ENCODE measurements around the gene FSCN2.

Gene FSCN2

GRCh38 chr17:81574643-81574956 lies 46.4 kb downstream of the FSCN2 start:
- Histone ChIP-seq H3K4me1 (ENCODE audit: insufficient read depth, low read length) (no peaks in the 10 kb centered on the region), H3K9me3 (ENCODE audit: low read length) (no peaks in the 10 kb centered on the region), H3K36me3 (ENCODE audit: insufficient read depth, low read length) (peaks cover 61% of the 10 kb centered on the region), H3K27me3 (ENCODE audit: insufficient read depth, low read length) (no peaks in the 10 kb centered on the region), H2AFZ (ENCODE audit: low read depth, low read length) (no peak overlapping the region), H3K4me3 (ENCODE audit: low read length) (no peak overlapping the region)

DNA sequence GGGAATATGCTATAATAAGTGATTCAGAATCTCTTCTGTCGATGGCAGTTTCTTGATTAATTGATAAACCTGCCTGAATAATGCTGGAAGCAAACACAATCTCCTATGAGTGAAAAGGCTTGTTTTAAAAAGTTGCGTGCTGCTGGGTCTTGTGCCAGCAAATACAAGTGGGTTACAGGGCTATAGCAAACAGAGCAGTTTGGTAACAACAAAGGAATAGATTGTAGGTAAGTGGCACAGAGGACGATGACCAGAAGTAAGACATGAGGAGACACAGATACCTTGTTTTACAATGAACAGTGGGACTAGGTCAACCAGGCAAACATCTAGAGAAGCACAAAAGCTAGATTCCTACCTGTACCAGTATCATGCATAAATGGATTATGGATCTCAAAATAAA lies 47.7 kb downstream of the FSCN2 start:
- Histone ChIP-seq H3K9me3 (ENCODE audit: low read length) (no peaks in the 10 kb centered on the region), H2AFZ (ENCODE audit: low read depth, low read length) (no peak overlapping the region), H3K4me1 (ENCODE audit: insufficient read depth, low read length) (no peaks in the 10 kb centered on the region), H3K27me3 (ENCODE audit: insufficient read depth, low read length) (no peaks in the 10 kb centered on the region), H3K4me3 (ENCODE audit: low read length) (no peak overlapping the region), H3K36me3 (ENCODE audit: insufficient read depth, low read length) (peaks cover 59% of the 10 kb centered on the region)

DNA sequence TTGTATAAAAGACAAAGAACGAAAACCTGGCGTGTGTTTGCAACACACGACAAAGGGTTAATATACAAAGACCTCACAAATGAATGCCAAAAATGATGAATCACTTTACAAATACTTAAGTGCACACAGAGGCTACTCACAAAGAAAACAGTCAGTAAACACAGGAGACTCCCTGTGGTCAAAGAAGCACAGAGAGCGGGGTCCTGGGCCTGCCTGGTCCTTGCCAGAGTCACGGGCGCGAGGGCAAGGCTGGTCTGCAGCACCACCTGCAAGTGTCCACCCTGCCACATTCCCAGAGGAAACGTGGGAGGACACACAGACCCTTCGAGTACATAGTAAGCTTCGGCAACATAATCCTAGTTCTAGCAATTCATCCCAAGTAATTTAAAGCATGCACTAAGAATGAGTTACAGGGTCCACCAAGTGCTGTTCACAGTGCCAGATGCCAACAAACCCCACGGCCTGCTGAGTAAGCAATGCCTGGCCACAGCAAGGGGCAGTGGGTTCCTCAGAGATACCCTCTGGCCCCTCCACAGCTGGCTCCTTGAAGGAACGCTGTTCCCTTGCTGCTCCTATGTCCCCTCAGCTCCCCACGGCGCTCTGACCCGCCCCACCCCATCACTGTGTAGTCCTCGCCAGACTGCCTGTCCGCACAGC lies 48.6 kb downstream of the FSCN2 start:
- peaks cover 56% of the 10 kb centered on the region for H3K36me3 ChIP-seq (ENCODE audit: insufficient read depth, low read length)
- H3K4me1 ChIP-seq (ENCODE audit: insufficient read depth, low read length), result no peaks in the 10 kb centered on the region
- H3K4me3 ChIP-seq (ENCODE audit: low read length), result no peak overlapping the region

DNA sequence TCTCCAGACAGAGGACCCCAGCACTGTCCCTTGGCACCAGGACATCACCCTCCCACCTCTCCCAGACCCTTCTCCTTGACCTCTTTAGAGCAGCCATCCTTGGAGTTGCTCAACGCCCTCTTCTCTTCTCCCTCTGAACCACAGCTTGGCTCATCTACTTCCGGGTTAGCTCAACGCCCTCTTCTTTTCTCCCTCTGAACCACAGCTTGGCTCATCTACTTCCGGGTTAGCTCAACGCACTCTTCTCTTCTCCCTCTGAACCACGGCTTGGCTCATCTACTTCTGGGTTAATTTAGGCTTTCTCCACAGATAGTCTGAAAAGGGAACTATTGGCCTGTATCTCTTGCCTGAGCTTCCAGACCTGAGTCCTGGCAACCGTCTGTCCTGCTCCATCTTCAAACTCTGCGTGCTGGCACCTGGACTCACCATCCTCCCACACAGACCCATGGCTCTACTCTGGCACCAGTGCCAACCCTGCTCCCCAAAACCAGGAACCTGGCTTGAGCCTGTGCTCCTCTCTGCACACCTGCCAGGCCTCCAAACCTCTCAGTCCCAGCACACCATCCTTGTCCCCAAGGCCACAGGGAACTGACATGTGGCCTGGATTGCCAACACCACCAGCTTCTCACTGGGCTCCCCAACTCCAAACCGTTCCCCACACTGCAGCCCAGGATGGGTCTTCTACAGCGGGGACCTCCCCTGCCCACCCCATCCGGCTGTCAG lies 49.3 kb downstream of the FSCN2 start:
- Histone ChIP-seq H3K9me3 (ENCODE audit: low read length) (no peaks in the 10 kb centered on the region), H3K36me3 (ENCODE audit: insufficient read depth, low read length) (peaks cover 60% of the 10 kb centered on the region), H3K4me3 (ENCODE audit: low read length) (no peak overlapping the region), H3K4me1 (ENCODE audit: insufficient read depth, low read length) (no peaks in the 10 kb centered on the region), H2AFZ (ENCODE audit: low read depth, low read length) (no peak overlapping the region), H3K27me3 (ENCODE audit: insufficient read depth, low read length) (no peaks in the 10 kb centered on the region)

More for the DNA sequence above, 48.6 kb downstream of the FSCN2 start:
- Histone ChIP-seq H3K9me3 (ENCODE audit: low read length) (no peaks in the 10 kb centered on the region), H3K27me3 (ENCODE audit: insufficient read depth, low read length) (no peaks in the 10 kb centered on the region), H2AFZ (ENCODE audit: low read depth, low read length) (no peak overlapping the region)

DNA sequence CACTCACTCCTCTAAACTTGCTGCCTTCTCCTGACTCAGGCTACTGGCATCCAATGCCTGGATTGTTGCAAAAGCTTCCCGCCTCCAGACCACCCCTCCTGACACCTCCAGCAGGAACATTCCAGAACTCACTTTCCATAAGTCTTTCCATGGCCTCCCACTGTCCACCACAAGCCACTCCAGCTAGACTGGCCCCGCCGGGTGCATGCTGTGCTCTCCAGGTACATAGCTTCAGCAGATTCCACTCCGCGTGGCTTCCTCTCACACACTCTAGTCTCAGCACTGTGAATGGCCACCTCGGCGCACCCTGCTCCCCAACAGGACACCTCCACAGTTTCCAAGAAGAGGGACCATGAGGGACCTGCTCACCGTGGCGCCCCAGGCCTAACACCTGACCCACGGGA lies 49.9 kb downstream of the FSCN2 start:
- H3K27me3 ChIP-seq (ENCODE audit: insufficient read depth, low read length), result no peaks in the 10 kb centered on the region
- peaks cover 64% of the 10 kb centered on the region for H3K36me3 ChIP-seq (ENCODE audit: insufficient read depth, low read length)
- no peak overlapping the region for H3K4me3 ChIP-seq (ENCODE audit: low read length)
- no peak overlapping the region for H2AFZ ChIP-seq (ENCODE audit: low read depth, low read length)
- no peaks in the 10 kb centered on the region for H3K9me3 ChIP-seq (ENCODE audit: low read length)
- H3K4me1 ChIP-seq (ENCODE audit: insufficient read depth, low read length), result no peaks in the 10 kb centered on the region

DNA sequence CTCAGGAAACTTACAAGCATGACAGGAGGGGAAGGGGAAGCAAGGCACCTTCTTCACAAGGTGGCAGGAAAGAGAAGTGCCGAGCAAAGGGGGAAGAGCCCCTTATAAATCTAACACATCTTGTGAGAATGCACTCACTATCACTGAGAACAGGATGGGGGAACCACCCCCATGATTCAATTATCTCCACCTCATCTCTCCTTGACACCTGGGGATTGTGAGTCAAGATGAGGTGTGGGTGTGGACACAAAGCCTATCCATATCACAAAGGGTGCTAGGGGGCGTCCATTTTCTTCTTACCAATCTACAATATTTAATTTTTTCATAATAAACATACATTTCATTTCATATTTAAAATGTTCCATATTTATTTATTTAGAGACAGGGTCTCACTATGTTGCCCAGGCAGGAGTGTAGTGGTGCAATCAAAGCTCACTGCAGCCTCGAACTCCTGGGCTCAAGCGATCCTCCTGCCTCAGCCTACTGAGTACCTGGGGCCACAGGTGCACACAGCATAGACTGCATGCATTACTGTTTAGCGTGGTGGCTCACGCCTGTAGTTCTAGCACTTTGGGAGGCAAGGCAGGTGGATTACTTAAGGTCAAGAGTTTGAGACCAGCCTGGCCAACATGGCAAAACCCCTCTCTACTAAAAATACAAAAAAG lies 50.5 kb downstream of the FSCN2 start:
- peaks cover 64% of the 10 kb centered on the region for H3K36me3 ChIP-seq (ENCODE audit: insufficient read depth, low read length)
- H2AFZ ChIP-seq (ENCODE audit: low read depth, low read length), result no peak overlapping the region
- H3K9me3 ChIP-seq (ENCODE audit: low read length), result no peaks in the 10 kb centered on the region
- H3K27me3 ChIP-seq (ENCODE audit: insufficient read depth, low read length), result no peaks in the 10 kb centered on the region
- H3K4me3 ChIP-seq (ENCODE audit: low read length), result no peak overlapping the region
- H3K4me1 ChIP-seq (ENCODE audit: insufficient read depth, low read length), result no peaks in the 10 kb centered on the region

DNA sequence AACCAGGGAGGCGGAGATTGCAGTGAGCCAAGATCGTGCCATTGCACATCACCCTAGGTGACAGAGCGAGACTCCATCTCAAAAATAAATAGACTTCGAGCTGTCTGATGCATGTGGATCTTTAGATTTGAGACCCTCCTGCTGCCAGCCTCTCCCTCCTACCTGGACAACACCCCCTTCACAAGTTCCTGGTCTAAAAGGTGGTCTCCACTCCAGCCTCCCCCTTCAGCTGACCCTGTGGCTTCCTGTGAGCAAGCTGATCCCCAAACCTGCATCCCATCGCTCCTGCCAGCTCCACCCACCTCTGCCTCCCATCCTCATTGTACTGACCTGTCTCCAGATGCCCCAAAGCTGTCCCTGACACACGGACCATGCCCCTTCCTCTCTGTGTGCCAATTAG lies 51.1 kb downstream of the FSCN2 start:
- Histone ChIP-seq H3K9me3 (ENCODE audit: low read length) (no peaks in the 10 kb centered on the region), H3K4me1 (ENCODE audit: insufficient read depth, low read length) (no peaks in the 10 kb centered on the region), H2AFZ (ENCODE audit: low read depth, low read length) (no peak overlapping the region), H3K36me3 (ENCODE audit: insufficient read depth, low read length) (peaks cover 67% of the 10 kb centered on the region), H3K4me3 (ENCODE audit: low read length) (no peak overlapping the region), H3K27me3 (ENCODE audit: insufficient read depth, low read length) (no peaks in the 10 kb centered on the region)

DNA sequence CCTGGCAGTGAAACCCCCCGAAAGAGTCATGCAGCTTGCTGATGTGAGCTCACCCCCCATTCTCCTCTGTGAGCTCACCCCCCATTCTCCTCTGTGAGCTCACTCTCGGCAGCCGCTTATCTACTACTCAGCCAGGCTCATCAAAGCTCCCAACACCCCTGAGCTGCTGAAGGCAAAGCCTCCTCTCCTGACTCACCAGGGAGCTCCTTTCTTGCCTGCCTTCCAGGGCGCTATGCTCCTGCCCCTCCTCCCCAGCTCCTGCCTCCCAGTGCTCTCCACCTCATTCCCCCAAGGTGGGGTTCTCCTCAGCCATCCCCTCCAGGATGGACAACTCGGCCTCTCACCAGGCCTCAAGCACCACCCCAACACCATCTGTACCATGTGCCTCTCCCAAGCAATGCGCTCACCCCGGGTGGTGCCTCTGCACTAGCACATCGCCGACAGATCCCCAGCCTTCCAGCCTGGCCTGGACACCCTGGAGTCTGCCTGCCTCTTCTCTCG lies 51.7 kb downstream of the FSCN2 start:
- Histone ChIP-seq H3K36me3 (ENCODE audit: insufficient read depth, low read length) (peaks cover 67% of the 10 kb centered on the region), H3K4me1 (ENCODE audit: insufficient read depth, low read length) (no peaks in the 10 kb centered on the region)

GRCh38 chr17:81580481-81580880 lies 52.3 kb downstream of the FSCN2 start:
- peaks cover 68% of the 10 kb centered on the region for H3K36me3 ChIP-seq (ENCODE audit: insufficient read depth, low read length)

More for the DNA sequence above, 51.7 kb downstream of the FSCN2 start:
- no peak overlapping the region for H2AFZ ChIP-seq (ENCODE audit: low read depth, low read length)
- no peaks in the 10 kb centered on the region for H3K27me3 ChIP-seq (ENCODE audit: insufficient read depth, low read length)
- H3K9me3 ChIP-seq (ENCODE audit: low read length), result no peaks in the 10 kb centered on the region
- no peak overlapping the region for H3K4me3 ChIP-seq (ENCODE audit: low read length)

GRCh38 chr17:81581758-81582157 lies 53.6 kb downstream of the FSCN2 start:
- H3K27me3 ChIP-seq (ENCODE audit: insufficient read depth, low read length), result no peaks in the 10 kb centered on the region
- no peak overlapping the region for H3K4me3 ChIP-seq (ENCODE audit: low read length)
- no peak overlapping the region for H2AFZ ChIP-seq (ENCODE audit: low read depth, low read length)
- no peaks in the 10 kb centered on the region for H3K4me1 ChIP-seq (ENCODE audit: insufficient read depth, low read length)
- peaks cover 71% of the 10 kb centered on the region for H3K36me3 ChIP-seq (ENCODE audit: insufficient read depth, low read length)
- no peaks in the 10 kb centered on the region for H3K9me3 ChIP-seq (ENCODE audit: low read length)

More at GRCh38 chr17:81580481-81580880, 52.3 kb downstream of the FSCN2 start:
- Histone ChIP-seq H3K9me3 (ENCODE audit: low read length) (no peaks in the 10 kb centered on the region), H2AFZ (ENCODE audit: low read depth, low read length) (no peak overlapping the region), H3K27me3 (ENCODE audit: insufficient read depth, low read length) (no peaks in the 10 kb centered on the region), H3K4me1 (ENCODE audit: insufficient read depth, low read length) (no peaks in the 10 kb centered on the region), H3K4me3 (ENCODE audit: low read length) (no peak overlapping the region)

DNA sequence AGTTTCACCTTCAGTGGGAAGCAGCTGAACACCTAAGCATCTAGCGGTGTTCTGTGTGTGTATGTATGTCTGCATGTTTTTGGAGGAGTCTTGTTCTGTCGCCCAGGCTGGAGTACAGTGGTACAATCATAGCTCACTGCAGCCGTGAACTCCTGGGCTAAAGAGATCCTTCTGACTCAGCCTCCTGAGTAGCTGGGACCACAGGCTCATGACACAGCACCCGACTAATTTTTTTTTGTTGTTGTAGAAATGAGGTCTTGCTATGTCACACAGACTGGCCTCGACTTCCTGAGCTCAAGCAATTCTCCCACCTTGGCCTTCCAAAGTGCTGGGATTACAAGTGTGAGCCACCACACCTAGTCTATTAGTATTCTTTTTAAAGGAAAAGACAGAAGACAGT lies 54.2 kb downstream of the FSCN2 start:
- Histone ChIP-seq H3K36me3 (ENCODE audit: insufficient read depth, low read length) (peaks cover 72% of the 10 kb centered on the region), H3K4me1 (ENCODE audit: insufficient read depth, low read length) (no peaks in the 10 kb centered on the region), H3K9me3 (ENCODE audit: low read length) (no peaks in the 10 kb centered on the region), H2AFZ (ENCODE audit: low read depth, low read length) (no peak overlapping the region), H3K4me3 (ENCODE audit: low read length) (no peak overlapping the region), H3K27me3 (ENCODE audit: insufficient read depth, low read length) (no peaks in the 10 kb centered on the region)

- H3K27me3 ChIP-seq (ENCODE audit: insufficient read depth, low read length), result no peaks in the 10 kb centered on the region
- no peak overlapping the region for H2AFZ ChIP-seq (ENCODE audit: low read depth, low read length)
- no peak overlapping the region for H3K4me3 ChIP-seq (ENCODE audit: low read length)
- peaks cover 71% of the 10 kb centered on the region for H3K36me3 ChIP-seq (ENCODE audit: insufficient read depth, low read length)
- H3K9me3 ChIP-seq (ENCODE audit: low read length), result no peaks in the 10 kb centered on the region
- H3K4me1 ChIP-seq (ENCODE audit: insufficient read depth, low read length), result no peaks in the 10 kb centered on the region
These were observed 54.6 kb downstream of the FSCN2 start for GRCh38 chr17:81582749-81583148.

DNA sequence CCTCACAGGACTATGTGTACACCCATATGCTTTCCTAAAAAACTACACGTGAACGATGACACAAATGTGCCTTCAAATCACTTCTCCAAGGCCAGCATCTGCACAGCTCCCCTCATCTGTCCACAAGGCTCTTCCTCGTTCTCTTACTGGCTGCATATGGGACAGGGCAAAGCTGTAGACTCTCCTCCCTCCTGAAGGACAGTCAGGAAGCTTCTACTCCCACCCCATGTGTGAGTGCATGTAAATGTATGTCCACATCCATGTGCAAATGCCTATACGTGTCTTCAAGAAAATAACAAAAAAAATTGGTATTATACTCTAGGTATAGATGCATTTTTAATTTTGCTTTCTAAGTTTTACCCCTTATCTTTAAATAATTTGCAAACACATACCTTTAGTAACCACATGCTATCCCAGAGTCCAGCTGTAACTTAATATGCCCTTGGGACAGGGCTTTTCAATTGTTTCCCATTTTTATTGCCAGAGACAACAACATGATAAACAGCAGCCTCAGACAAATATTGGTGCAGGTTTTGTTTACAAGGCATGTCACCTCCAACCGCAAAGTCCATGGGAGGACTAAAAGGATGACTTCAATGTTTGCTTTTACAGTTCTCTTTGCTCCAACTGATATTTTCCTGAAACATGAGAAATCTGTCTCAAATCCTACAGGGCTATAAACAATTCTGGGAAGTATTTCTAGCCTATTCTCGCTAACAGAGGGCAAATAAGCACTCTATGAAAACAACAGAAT lies 55.6 kb downstream of the FSCN2 start:
- no peaks in the 10 kb centered on the region for H3K4me1 ChIP-seq (ENCODE audit: insufficient read depth, low read length)
- H3K4me3 ChIP-seq (ENCODE audit: low read length), result no peak overlapping the region
- H3K9me3 ChIP-seq (ENCODE audit: low read length), result no peaks in the 10 kb centered on the region
- H3K27me3 ChIP-seq (ENCODE audit: insufficient read depth, low read length), result no peaks in the 10 kb centered on the region
- peaks cover 76% of the 10 kb centered on the region for H3K36me3 ChIP-seq (ENCODE audit: insufficient read depth, low read length)
- H2AFZ ChIP-seq (ENCODE audit: low read depth, low read length), result no peak overlapping the region

Measured in neuron (in vitro differentiated cells).